ENCODE data around the gene C22orf23. TPM values are rescaled to one million over a fixed set of nuclear protein-coding genes. Genes with fewer than 3 reads are reported as not detected.

Gene C22orf23
- total and polyA plus RNA-seq, 2 of the 4 experiments (the other 2 are of a cell fraction), result 0.39 to 0.54 TPM

DNA sequence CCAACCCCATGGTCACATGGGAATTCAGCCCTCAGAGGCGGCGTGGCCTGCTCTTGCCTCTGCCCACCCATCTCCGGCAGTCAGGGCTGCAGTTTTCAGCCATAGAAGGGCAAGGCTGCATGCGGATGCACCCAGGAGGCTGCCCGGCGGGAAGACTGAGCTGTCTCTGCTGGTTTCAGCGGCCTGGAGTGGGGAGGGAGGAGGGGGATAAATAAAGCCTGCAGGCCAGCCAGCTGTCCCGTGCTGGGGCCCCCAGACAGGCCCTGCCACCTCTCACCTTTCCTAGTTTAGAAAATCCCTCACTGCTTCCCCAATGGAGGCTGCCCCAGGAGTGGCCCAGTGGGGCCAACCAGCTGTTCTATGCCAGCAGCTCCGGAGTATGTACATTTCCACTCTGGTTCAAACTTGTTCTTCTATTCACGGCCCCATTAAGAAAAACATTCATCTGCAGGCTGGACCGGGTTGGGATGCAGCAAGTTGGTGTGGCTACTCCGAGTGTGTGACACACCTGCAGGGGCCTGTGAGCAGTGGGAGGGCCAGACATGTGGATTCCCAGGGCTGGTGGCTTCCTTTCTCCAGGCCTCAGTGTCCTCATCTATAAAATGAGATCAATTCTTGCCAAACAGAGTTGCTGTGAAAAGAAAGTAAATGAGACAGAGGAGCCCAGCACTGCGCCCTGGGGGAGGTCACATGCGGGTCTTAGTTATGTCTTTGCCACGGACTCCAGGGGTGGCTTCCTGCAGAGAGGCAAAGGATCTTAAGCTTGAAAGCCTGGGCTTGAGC is 42.3 kb downstream of the C22orf23 start:
- H2AK5ac ChIP-seq (ENCODE audit: low read depth, low read length), result no peak overlapping the region
- ChIA-PET POLR2A (ENCODE audit: unreplicated experiment) (no interaction called here), CTCF (interaction anchor here (0.6 kb wide), 1 partner anchor 1020 kb away, joined by 6 read pairs; no protein-coding TSS in a partner anchor)
- H3K36me3 ChIP-seq (ENCODE audit: control insufficient read depth, insufficient read depth, low read length), result peaks cover 24% of the 10 kb centered on the region
- H3K4ac ChIP-seq (ENCODE audit: low read depth, low read length), result no peak overlapping the region
- no TSS peak for BruUV-seq (replicated peaks)
- in situ Hi-C loops (cut with MboI; ENCODE audit: low sequenced_read_pairs) (no loop called here), dilution Hi-C loops (cut with HindIII; ENCODE audit: low sequenced_read_pairs, unreplicated experiment) (no loop called here), intact Hi-C loops (cut with micrococcal nuclease) (no loop called here)
- no peaks in the 10 kb centered on the region for H3K27me3 ChIP-seq (ENCODE audit: control insufficient read depth, insufficient read depth, low read length)
- no peak overlapping the region for H4K91ac ChIP-seq (ENCODE audit: insufficient read depth, low read depth, low read length)
- H2BK15ac ChIP-seq (ENCODE audit: low read depth, low read length), result no peak overlapping the region
- no peak overlapping the region for H3K9ac ChIP-seq (ENCODE audit: low read depth, low read length)
- H3K9me3 ChIP-seq (ENCODE audit: control insufficient read depth, insufficient read depth, low read length), result no peaks in the 10 kb centered on the region
- H2AK9ac ChIP-seq (replicated peaks; ENCODE audit: low read depth, low read length, poor library complexity), result no peak overlapping the region
- no peak overlapping the region for H4K8ac ChIP-seq (ENCODE audit: low read depth in 2 of 2, low read length in 2 of 2)
- no peak overlapping the region for H2AFZ ChIP-seq (replicated peaks; ENCODE audit: low read length, poor library complexity)
- H2BK120ac ChIP-seq (ENCODE audit: low read depth, low read length), result no peak overlapping the region
- H3K23ac ChIP-seq (ENCODE audit: low read depth, low read length), result no peak overlapping the region
- H3K56ac ChIP-seq (ENCODE audit: extremely low read depth, insufficient read depth, low read length), result no peak overlapping the region
- 78% methylated on average over 3 of the region's 15 CpGs; no CpG with 5 or more reads in 1 of the 2 experiments for WGBS, 2 experiments (ENCODE audit: extremely low coverage in 2 of 2, insufficient read length in 1 of 2)
- H3K4me3 ChIP-seq (ENCODE audit: insufficient read depth, low read depth, low read length), result no peak overlapping the region
- peaks cover 14% of the 10 kb centered on the region for H3K4me1 ChIP-seq (ENCODE audit: control insufficient read depth, insufficient read depth, low read length)
- H4K20me1 ChIP-seq (ENCODE audit: insufficient read depth, low read length), result peaks cover 43% of the 10 kb centered on the region
- no peak overlapping the region for H3K18ac ChIP-seq (ENCODE audit: low read depth, low read length)
- ATAC-seq (ENCODE audit: low read depth) (no peak), DNase-seq (no peak)
- H3K14ac ChIP-seq (replicated peaks; ENCODE audit: low read depth, low read length), result no peak overlapping the region
- H2BK5ac ChIP-seq (ENCODE audit: low read depth, low read length, poor library complexity, severe bottlenecking), result no peak overlapping the region
- peaks cover 21% of the 10 kb centered on the region for H3K9me1 ChIP-seq (ENCODE audit: insufficient read depth, low read length)
- no peak overlapping the region for H2BK20ac ChIP-seq (ENCODE audit: low read depth, low read length)
- H3K79me1 ChIP-seq (ENCODE audit: low read depth in 1 of 2, low read length in 2 of 2), result peaks cover 29 to 58% of the 10 kb centered on the region in 2 experiments
- H3K4me2 ChIP-seq (ENCODE audit: low read depth, low read length), result no peak overlapping the region
- no peak overlapping the region for H3K27ac ChIP-seq (ENCODE audit: insufficient read depth, low read length)
- H4K5ac ChIP-seq (ENCODE audit: low read depth, low read length), result no peak overlapping the region
- TF ChIP-seq NFE2L2 (IDR thresholded peaks at IDR 0.05; ENCODE audit: low read depth, low read length), result no peak
- TF ChIP-seq, protein P1, sequence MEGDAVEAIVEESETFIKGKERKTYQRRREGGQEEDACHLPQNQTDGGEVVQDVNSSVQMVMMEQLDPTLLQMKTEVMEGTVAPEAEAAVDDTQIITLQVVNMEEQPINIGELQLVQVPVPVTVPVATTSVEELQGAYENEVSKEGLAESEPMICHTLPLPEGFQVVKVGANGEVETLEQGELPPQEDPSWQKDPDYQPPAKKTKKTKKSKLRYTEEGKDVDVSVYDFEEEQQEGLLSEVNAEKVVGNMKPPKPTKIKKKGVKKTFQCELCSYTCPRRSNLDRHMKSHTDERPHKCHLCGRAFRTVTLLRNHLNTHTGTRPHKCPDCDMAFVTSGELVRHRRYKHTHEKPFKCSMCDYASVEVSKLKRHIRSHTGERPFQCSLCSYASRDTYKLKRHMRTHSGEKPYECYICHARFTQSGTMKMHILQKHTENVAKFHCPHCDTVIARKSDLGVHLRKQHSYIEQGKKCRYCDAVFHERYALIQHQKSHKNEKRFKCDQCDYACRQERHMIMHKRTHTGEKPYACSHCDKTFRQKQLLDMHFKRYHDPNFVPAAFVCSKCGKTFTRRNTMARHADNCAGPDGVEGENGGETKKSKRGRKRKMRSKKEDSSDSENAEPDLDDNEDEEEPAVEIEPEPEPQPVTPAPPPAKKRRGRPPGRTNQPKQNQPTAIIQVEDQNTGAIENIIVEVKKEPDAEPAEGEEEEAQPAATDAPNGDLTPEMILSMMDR (conservative IDR thresholded peaks at IDR 0.05; ENCODE audit: low read depth, low read length), result no peak
- no peak for TF ChIP-seq MAFK (IDR thresholded peaks at IDR 0.05; ENCODE audit: low read depth, low read length)
- no peak for TF ChIP-seq CEBPB (IDR thresholded peaks at IDR 0.05; ENCODE audit: low read depth, low read length)
- TF ChIP-seq, protein P2, sequence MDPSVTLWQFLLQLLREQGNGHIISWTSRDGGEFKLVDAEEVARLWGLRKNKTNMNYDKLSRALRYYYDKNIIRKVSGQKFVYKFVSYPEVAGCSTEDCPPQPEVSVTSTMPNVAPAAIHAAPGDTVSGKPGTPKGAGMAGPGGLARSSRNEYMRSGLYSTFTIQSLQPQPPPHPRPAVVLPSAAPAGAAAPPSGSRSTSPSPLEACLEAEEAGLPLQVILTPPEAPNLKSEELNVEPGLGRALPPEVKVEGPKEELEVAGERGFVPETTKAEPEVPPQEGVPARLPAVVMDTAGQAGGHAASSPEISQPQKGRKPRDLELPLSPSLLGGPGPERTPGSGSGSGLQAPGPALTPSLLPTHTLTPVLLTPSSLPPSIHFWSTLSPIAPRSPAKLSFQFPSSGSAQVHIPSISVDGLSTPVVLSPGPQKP (IDR thresholded peaks at IDR 0.05; ENCODE audit: borderline replicate concordance, low read depth, low read length), result no peak
- no peak for TF ChIP-seq CHD1 (IDR thresholded peaks at IDR 0.05; ENCODE audit: low read depth, low read length)
- TF ChIP-seq RAD21 (IDR thresholded peaks at IDR 0.05; ENCODE audit: low read length), result no peak
- TF ChIP-seq RFX5 (IDR thresholded peaks at IDR 0.05; ENCODE audit: low read depth, low read length), result no peak
- TF ChIP-seq MAZ (IDR thresholded peaks at IDR 0.05; ENCODE audit: borderline replicate concordance, low read depth, low read length), result no peak
- no peak for TF ChIP-seq BHLHE40 (IDR thresholded peaks at IDR 0.05; ENCODE audit: low read depth, low read length)
- no peak for TF ChIP-seq POLR2A (IDR thresholded peaks at IDR 0.05; ENCODE audit: low read depth, low read length)
- TF ChIP-seq, protein P3, sequence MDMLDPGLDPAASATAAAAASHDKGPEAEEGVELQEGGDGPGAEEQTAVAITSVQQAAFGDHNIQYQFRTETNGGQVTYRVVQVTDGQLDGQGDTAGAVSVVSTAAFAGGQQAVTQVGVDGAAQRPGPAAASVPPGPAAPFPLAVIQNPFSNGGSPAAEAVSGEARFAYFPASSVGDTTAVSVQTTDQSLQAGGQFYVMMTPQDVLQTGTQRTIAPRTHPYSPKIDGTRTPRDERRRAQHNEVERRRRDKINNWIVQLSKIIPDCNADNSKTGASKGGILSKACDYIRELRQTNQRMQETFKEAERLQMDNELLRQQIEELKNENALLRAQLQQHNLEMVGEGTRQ (IDR thresholded peaks at IDR 0.05; ENCODE audit: low read depth, low read length), result no peak
- no peak for TF ChIP-seq SMC3 (IDR thresholded peaks at IDR 0.05; ENCODE audit: low read depth, low read length)
- TF ChIP-seq RCOR1 (IDR thresholded peaks at IDR 0.05; ENCODE audit: insufficient replicate concordance, low read length), result no peak
- no peak for TF ChIP-seq MXI1 (IDR thresholded peaks at IDR 0.05; ENCODE audit: borderline replicate concordance, low read depth, low read length)
